ENCODE data around the gene OSTF1. TPM values are rescaled to one million over a fixed set of nuclear protein-coding genes. Genes with fewer than 3 reads are reported as not detected.

OSTF1 gene
- total RNA-seq, 1 experiment from 2014 or later = 7.0 TPM

GRCh38 chr9:75106857-75107256, 18.5 kb downstream of the OSTF1 start:
- Mint-ChIP-seq H3K9me3 (ENCODE audit: unreplicated experiment) (no peaks in the 10 kb centered on the region), H3K4me1 (ENCODE audit: low read depth, unreplicated experiment) (no peaks in the 10 kb centered on the region), H3K36me3 (ENCODE audit: insufficient read depth, unreplicated experiment) (no peaks in the 10 kb centered on the region), H3K27me3 (ENCODE audit: insufficient read depth, unreplicated experiment) (no peaks in the 10 kb centered on the region), H3K27ac (ENCODE audit: unreplicated experiment) (no peak overlapping the region), H3K4me3 (ENCODE audit: unreplicated experiment) (no peak overlapping the region)
- Histone ChIP-seq H3K4me3 (ENCODE audit: low read depth, low read length) (no peak overlapping the region), H3K36me3 (ENCODE audit: control insufficient read depth, insufficient read depth, low read length) (no peaks in the 10 kb centered on the region), H3K27me3 (replicated peaks; ENCODE audit: control insufficient read depth, insufficient read depth, low read length) (no peaks in the 10 kb centered on the region), H3K4me1 (no peaks in the 10 kb centered on the region), H3K9me3 (no peaks in the 10 kb centered on the region)
- BruUV-seq (replicated peaks) = no TSS peak
- intact Hi-C loops (cut with micrococcal nuclease; ENCODE audit: unreplicated experiment) = no loop called here
- ChIA-PET CTCF (no interaction called here), POLR2A (no interaction called here)
- no peak for DNase-seq
- TF ChIP-seq CTCF (IDR thresholded peaks at IDR 0.05; ENCODE audit: insufficient read depth in 1 of 2, low read depth in 1 of 2, low read length in 1 of 2, severe bottlenecking in 1 of 2, unreplicated experiment in 1 of 2) = no peak

GRCh38 chr9:75108571-75108970, 20.3 kb downstream of the OSTF1 start:
- Mint-ChIP-seq H3K4me1 (ENCODE audit: low read depth, unreplicated experiment) (no peaks in the 10 kb centered on the region), H3K4me3 (ENCODE audit: unreplicated experiment) (no peak overlapping the region), H3K36me3 (ENCODE audit: insufficient read depth, unreplicated experiment) (no peaks in the 10 kb centered on the region), H3K27ac (ENCODE audit: unreplicated experiment) (no peak overlapping the region), H3K27me3 (ENCODE audit: insufficient read depth, unreplicated experiment) (no peaks in the 10 kb centered on the region), H3K9me3 (ENCODE audit: unreplicated experiment) (no peaks in the 10 kb centered on the region)
- no peak overlapping the region for H3K4me3 ChIP-seq (ENCODE audit: low read depth, low read length)
- DNase-seq = no peak
- no TSS peak for BruUV-seq (replicated peaks)
- no peaks in the 10 kb centered on the region for H3K27me3 ChIP-seq (replicated peaks; ENCODE audit: control insufficient read depth, insufficient read depth, low read length)
- no peaks in the 10 kb centered on the region for H3K9me3 ChIP-seq
- H3K36me3 ChIP-seq (ENCODE audit: control insufficient read depth, insufficient read depth, low read length) = no peaks in the 10 kb centered on the region
- no peaks in the 10 kb centered on the region for H3K4me1 ChIP-seq
- POLR2A ChIA-PET = no interaction called here
- no peak for TF ChIP-seq CTCF (IDR thresholded peaks at IDR 0.05; ENCODE audit: insufficient read depth in 1 of 2, low read depth in 1 of 2, low read length in 1 of 2, severe bottlenecking in 1 of 2, unreplicated experiment in 1 of 2)
- intact Hi-C loops (cut with micrococcal nuclease; ENCODE audit: unreplicated experiment) = no loop called here
- CTCF ChIA-PET = no interaction called here

GRCh38 chr9:75109210-75109839, 21.0 kb downstream of the OSTF1 start:
- no peaks in the 10 kb centered on the region for H3K9me3 Mint-ChIP-seq (ENCODE audit: unreplicated experiment)
- H3K36me3 ChIP-seq (ENCODE audit: control insufficient read depth, insufficient read depth, low read length) = no peaks in the 10 kb centered on the region
- H3K4me3 ChIP-seq (ENCODE audit: low read depth, low read length) = no peak overlapping the region
- no peak for TF ChIP-seq CTCF (IDR thresholded peaks at IDR 0.05; ENCODE audit: insufficient read depth in 1 of 2, low read depth in 1 of 2, low read length in 1 of 2, severe bottlenecking in 1 of 2, unreplicated experiment in 1 of 2)
- no peaks in the 10 kb centered on the region for H3K4me1 ChIP-seq
- no peak overlapping the region for H3K27ac Mint-ChIP-seq (ENCODE audit: unreplicated experiment)
- H3K9me3 ChIP-seq = no peaks in the 10 kb centered on the region
- H3K4me1 Mint-ChIP-seq (ENCODE audit: low read depth, unreplicated experiment) = no peaks in the 10 kb centered on the region
- no peaks in the 10 kb centered on the region for H3K27me3 ChIP-seq (replicated peaks; ENCODE audit: control insufficient read depth, insufficient read depth, low read length)
- no peak for DNase-seq
- ChIA-PET POLR2A (no interaction called here), CTCF (no interaction called here)
- intact Hi-C loops (cut with micrococcal nuclease; ENCODE audit: unreplicated experiment) = no loop called here
- BruUV-seq (replicated peaks) = no TSS peak
- no peaks in the 10 kb centered on the region for H3K36me3 Mint-ChIP-seq (ENCODE audit: insufficient read depth, unreplicated experiment)
- no peaks in the 10 kb centered on the region for H3K27me3 Mint-ChIP-seq (ENCODE audit: insufficient read depth, unreplicated experiment)
- no peak overlapping the region for H3K4me3 Mint-ChIP-seq (ENCODE audit: unreplicated experiment)
